GM18505 (cell line): ENCODE data around the gene ADM5.

Source experiments
- ATAC-seq: cut with Tn5 transposase; IDR thresholded peaks from one replicate; pipeline ENCODE4 v1.9.1; 2021; ENCODE audit not compliant: unreplicated experiment
- POLR2A ChIP-seq: IDR thresholded peaks from 4 replicates; pipeline ENCODE4 v1.6.1; 2011; ENCODE audit warnings: borderline replicate concordance; ENCODE audit not compliant: insufficient read depth, insufficient read length; ENCODE audit errors: extremely low read depth

The ADM5 gene

GRCh38 chr19:49652551-49653465 is 36.6 kb upstream of the ADM5 start:
- no peak for TF ChIP-seq POLR2A
- ATAC-seq, result no peak

GRCh38 chr19:49653466-49653806 is 36.0 kb upstream of the ADM5 start:
- no peak for TF ChIP-seq POLR2A
- ATAC-seq, result no peak

- no peak for ATAC-seq
- no peak for TF ChIP-seq POLR2A
These were observed 34.8 kb upstream of the ADM5 start for GRCh38 chr19:49654581-49654980.

GRCh38 chr19:49655570-49656455 is 33.6 kb upstream of the ADM5 start:
- ATAC-seq, result no peak
- no peak for TF ChIP-seq POLR2A

GRCh38 chr19:49656456-49657109 is 32.8 kb upstream of the ADM5 start:
- TF ChIP-seq POLR2A, result no peak
- ATAC-seq, result no peak

- no peak for ATAC-seq
- TF ChIP-seq POLR2A, result no peak
These were observed 31.8 kb upstream of the ADM5 start for GRCh38 chr19:49657493-49658138.

GRCh38 chr19:49658139-49658517 is 31.3 kb upstream of the ADM5 start:
- no peak for TF ChIP-seq POLR2A
- no peak for ATAC-seq

- no peak for ATAC-seq
- peak; percentile 1 for TF ChIP-seq POLR2A
These were observed 30.6 kb upstream of the ADM5 start for GRCh38 chr19:49658566-49659442.

GRCh38 chr19:49660338-49660961 is 28.9 kb upstream of the ADM5 start:
- TF ChIP-seq POLR2A, result no peak
- no peak for ATAC-seq

GRCh38 chr19:49662011-49662410 is 27.4 kb upstream of the ADM5 start:
- no peak for TF ChIP-seq POLR2A
- no peak for ATAC-seq

- no peak for TF ChIP-seq POLR2A
- ATAC-seq, result no peak
These were observed 26.2 kb upstream of the ADM5 start for GRCh38 chr19:49663224-49663623.
